Duodenal mucosa (tissue), 2 donors: ENCODE results near the gene AHR.
"Not testable (repeated sequence)": the region's sequence is repeated elsewhere in the genome, so short reads cannot be mapped to it uniquely, and the experiment has no call there.

Source experiments
- H3K27ac ChIP-seq: one replicate; pipeline ENCODE4 v1.7.0; 2013; ENCODE audit warnings: low read depth, low read length
- H3K27me3 ChIP-seq, 2 donors: one replicate each; pipeline ENCODE4 v1.7.0; 2013; ENCODE audit warnings: low read length in 2 of 2, control low read depth in 1 of 2; ENCODE audit not compliant: insufficient read depth in 2 of 2, control insufficient read depth in 1 of 2
- H3K36me3 ChIP-seq, 2 donors: one replicate each; pipeline ENCODE4 v1.7.0; 2013; ENCODE audit warnings: low read length in 2 of 2, control low read depth in 1 of 2; ENCODE audit not compliant: insufficient read depth in 2 of 2, control insufficient read depth in 1 of 2
- H3K4me1 ChIP-seq, 2 donors: one replicate each; pipeline ENCODE4 v1.7.0; 2013; ENCODE audit warnings: low read length in 2 of 2, control low read depth in 1 of 2; ENCODE audit not compliant: insufficient read depth in 2 of 2, control insufficient read depth in 1 of 2
- H3K4me3 ChIP-seq, 2 donors: one replicate each; pipeline ENCODE4 v1.7.0; 2013; ENCODE audit warnings: low read length in 2 of 2, low read depth in 1 of 2
- H3K9ac ChIP-seq, 2 donors: one replicate each; pipeline ENCODE4 v1.7.0; 2013; ENCODE audit warnings: low read length in 2 of 2, low read depth in 1 of 2
- H3K9me3 ChIP-seq, 2 donors: one replicate each; pipeline ENCODE4 v1.7.0; 2013; ENCODE audit warnings: low read length in 2 of 2, control low read depth in 1 of 2; ENCODE audit not compliant: control insufficient read depth in 1 of 2

AHR gene

DNA sequence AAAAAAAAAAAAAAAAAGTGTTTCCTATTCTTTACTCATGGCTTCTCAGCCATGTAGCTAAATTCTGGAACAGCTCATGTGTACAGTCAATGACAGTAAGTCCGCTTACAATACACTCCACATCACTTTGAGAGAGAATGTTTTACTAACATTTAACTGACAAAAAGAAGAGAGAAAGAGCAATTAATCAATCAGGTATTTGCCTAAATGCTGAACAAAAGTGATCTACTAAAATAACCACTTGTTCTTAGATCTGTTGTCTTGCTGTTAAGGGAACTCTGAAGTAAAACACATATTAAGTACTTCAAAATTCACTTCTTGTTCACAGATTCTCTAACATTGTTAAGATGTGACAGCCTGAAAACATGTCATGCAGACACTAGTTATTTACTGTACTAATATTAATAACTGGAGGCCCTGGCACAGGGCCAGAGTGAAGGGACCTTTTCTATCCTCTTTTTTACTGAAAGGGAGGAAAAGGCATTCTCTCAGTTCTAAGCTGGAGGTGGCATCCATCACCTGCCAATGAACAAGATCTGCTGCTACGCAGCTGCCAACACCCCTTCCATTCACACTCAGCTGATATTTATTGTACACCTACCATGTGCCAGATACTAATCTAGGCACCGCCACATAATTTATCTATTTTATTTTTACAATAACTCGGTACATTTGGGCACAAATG lies 72.6 kb downstream of the AHR start:
- H3K9me3 ChIP-seq: no peaks in the 10 kb centered on the region
- no peaks in the 10 kb centered on the region for H3K27me3 ChIP-seq
- no peaks in the 10 kb centered on the region for H3K36me3 ChIP-seq
- peaks cover 22 to 39% of the 10 kb centered on the region in 2 donors for H3K4me1 ChIP-seq
- H3K27ac ChIP-seq: no peak overlapping the region
- H3K4me3 ChIP-seq: no peak overlapping the region
- H3K9ac ChIP-seq: no peak overlapping the region

DNA sequence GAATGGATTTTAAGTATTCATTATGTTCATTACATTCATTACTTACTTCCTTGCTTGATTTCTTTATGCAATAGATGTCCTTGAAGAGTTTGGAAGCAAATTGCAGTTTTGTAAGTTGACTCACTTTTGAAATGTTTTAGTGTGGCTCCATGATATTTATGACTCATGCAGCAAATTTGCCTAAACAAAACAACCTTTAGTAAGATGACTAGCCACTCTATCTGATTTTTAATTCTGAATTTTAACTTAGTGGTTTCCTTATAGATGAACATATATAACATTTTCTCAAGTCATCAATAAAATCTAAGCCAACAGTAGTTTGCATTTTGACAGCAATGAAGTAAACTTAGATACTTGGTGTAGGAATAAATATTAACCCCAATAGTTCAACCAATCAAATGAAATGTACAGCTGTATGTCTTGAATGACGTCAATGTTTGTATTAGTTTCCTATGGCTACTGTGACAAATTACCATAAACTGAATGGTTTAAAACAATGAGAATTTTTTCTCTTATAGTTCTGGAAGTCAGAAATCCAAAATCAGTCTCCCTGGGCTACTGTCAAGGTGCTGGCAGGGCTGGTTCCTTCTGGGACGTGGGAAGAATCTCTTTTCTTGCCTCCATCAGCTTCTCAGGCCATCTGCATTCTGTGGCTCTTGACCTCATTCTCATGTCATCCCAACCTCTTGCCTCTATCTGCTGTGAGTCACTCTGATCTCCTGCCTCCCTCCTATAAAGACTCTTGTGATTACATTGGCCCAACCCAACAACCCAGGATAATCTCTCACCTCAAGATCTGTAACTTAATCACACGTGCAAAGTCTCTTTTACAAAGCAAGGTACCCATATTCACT lies 73.4 kb downstream of the AHR start:
- Histone ChIP-seq H3K27me3 (no peaks in the 10 kb centered on the region), H3K9me3 (no peaks in the 10 kb centered on the region), H3K4me1 (peaks cover 22 to 43% of the 10 kb centered on the region in 2 donors), H3K27ac (no peak overlapping the region), H3K36me3 (no peaks in the 10 kb centered on the region), H3K9ac (no peak overlapping the region), H3K4me3 (no peak overlapping the region)

DNA sequence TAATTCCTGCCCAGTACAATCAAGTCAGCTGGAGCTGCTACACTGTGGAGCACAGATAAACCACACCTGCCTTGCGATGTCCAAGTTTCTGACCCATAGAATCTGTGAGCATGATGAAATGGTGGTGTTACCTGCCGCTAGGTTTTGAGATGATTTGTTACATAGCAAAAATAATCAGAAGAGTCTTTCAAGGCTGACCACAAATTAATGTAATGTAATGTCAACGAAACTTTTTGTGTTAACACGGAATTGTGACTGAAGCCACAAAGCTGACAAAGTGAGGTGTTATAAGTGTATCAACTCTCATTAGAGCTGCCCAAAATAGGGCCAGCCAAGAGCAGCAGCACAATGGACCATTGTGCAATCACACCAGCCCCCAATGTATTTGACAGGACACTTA lies 75.7 kb downstream of the AHR start:
- H3K27ac ChIP-seq: no peak overlapping the region
- H3K9ac ChIP-seq: no peak overlapping the region
- no peak overlapping the region for H3K4me3 ChIP-seq
- H3K4me1 ChIP-seq: peaks cover 27 to 48% of the 10 kb centered on the region in 2 donors
- no peaks in the 10 kb centered on the region for H3K27me3 ChIP-seq
- no peaks in the 10 kb centered on the region for H3K36me3 ChIP-seq
- H3K9me3 ChIP-seq: no peaks in the 10 kb centered on the region

DNA sequence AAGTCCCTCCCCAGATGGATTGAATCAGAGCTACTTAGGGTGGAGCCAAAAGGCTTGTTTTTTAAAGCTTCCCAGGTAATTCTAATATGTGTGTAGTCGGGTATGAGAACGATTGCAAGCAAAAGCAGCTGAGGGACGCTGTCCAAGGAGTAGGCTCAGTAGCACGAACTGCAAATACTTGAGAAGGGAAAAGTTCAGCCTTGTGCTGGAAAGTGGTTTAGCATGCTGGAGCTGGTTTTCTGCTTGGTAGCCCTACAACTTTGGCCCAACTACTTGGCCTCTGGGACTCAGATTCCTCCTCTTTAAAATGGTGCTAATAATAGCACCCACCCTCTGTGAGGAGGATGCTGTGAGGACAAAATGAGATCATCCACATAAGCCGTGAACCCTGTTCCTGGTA lies 76.2 kb downstream of the AHR start:
- Histone ChIP-seq H3K9ac (no peak overlapping the region), H3K9me3 (no peaks in the 10 kb centered on the region), H3K36me3 (no peaks in the 10 kb centered on the region), H3K4me3 (no peak overlapping the region), H3K27me3 (no peaks in the 10 kb centered on the region), H3K4me1 (peaks cover 27 to 50% of the 10 kb centered on the region in 2 donors), H3K27ac (no peak overlapping the region)

DNA sequence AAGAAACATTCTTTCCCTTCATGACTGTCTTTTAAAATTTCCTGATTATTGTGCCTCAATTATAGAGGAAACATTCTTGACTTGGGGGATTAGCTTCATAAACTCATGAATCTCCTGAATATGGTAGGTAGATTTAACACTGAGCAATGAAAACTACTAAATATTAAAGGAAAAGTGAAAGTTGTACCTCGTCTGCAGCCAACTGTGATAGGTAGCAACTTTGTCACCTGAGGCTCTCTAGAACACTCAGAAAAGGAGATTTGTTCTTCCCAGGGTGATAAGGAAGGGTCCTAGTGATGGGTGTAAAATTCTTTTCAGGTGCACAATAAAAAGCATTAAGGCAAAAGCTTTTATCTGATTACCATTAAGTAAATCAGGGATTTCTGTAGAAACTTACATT lies 78.1 kb downstream of the AHR start:
- H3K27ac ChIP-seq: no peak overlapping the region
- no peak overlapping the region for H3K4me3 ChIP-seq
- no peaks in the 10 kb centered on the region for H3K9me3 ChIP-seq
- no peaks in the 10 kb centered on the region for H3K27me3 ChIP-seq
- no peak overlapping the region for H3K9ac ChIP-seq
- H3K4me1 ChIP-seq: peaks cover 18 to 43% of the 10 kb centered on the region in 2 donors
- H3K36me3 ChIP-seq: no peaks in the 10 kb centered on the region

DNA sequence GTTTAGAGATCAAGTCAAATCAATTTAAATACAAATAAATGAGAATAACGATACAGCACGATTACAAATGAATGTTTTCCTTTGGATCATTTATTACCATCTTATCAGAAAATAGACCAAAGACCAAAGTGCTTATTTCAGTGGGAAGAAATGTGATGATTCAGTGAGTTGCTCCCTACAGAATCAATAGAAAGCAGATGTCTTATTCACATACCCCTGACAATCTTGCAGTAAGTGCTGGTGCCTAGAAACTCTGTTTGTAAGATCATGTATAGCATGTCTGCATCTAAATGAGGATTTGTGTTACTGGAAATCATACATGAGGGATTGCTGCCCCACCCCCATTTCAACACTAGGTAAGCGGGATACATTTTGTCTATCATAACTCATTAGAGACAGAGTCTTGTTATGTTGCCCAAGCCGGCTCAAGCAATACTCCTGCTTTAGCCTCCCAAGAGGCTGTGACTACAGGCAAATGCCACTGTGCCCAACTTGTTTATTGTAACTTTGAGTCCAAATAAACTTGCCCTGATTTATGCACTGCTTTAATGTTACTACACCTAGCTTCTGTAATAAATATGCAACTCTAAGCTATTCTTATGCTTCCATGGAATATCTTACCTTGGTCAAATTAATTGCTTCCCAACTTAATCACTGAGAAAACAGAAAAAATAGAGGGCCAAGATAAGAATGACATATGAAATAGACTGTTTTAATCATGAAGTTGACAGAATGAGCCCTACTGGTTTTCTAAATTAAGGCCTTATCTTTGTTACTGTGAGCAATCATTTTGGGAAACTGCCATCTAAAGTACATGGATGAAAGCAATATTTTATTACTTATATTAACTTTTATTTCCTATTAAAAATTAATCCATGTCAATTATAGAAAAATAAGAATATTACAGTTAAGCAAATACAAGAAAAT lies 82.5 kb downstream of the AHR start:
- no peak overlapping the region for H3K27ac ChIP-seq
- H3K36me3 ChIP-seq: no peaks in the 10 kb centered on the region
- H3K27me3 ChIP-seq: no peaks in the 10 kb centered on the region
- peaks cover 21 to 33% of the 10 kb centered on the region in 2 donors for H3K4me1 ChIP-seq
- H3K9ac ChIP-seq: no peak overlapping the region
- H3K4me3 ChIP-seq: peak overlapping the region in 1 of 2 donors; percentile 36
- no peaks in the 10 kb centered on the region for H3K9me3 ChIP-seq

DNA sequence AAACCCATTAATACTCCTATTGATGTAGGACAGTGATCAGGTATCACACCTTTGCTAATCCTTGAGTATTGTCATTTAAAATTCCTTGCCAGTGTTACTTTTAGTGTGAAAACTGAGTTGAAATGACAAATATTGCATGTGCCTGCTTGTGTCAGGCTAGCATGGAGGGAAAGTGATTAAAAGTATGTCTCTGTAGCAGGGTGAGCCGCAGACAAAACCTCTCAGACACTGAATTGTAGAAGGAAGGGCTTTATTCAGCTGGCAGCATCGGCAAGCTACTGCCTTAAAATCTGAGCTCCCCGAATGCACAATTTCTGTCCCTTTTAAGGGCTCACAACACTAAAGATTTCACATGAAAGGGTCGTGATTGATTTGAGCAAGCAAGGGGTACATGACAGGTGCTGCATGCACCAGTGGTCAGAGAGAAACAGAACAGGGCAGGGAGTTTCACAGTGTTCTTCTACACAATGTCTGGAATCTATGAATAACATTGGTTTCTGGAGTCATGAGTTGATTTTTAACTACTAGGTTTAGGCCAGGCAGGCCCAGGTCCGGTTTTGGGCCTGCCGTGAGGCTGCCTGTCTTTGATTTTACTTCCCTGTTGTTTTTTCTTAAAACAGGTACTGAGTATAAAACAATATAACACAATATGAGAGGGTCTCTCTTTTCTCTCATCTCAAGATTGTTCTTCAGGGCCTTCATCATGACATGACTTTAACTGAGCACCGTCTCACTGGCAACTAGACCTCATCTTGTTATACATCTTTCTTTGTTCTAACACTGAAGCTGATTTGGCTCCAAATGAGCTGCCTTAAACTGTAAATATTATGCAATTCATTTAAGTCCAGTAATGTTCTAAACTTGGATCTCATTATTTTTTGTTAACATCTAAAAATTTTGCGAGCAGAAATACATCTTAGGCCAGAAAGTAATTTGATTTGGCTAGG lies 84.2 kb downstream of the AHR start:
- not testable (repeated sequence) for H3K27ac ChIP-seq, H3K36me3 ChIP-seq, H3K9me3 ChIP-seq, H3K9ac ChIP-seq, H3K27me3 ChIP-seq, H3K4me3 ChIP-seq
- H3K4me1 ChIP-seq: peaks cover 21 to 29% of the 10 kb centered on the region in 2 donors

DNA sequence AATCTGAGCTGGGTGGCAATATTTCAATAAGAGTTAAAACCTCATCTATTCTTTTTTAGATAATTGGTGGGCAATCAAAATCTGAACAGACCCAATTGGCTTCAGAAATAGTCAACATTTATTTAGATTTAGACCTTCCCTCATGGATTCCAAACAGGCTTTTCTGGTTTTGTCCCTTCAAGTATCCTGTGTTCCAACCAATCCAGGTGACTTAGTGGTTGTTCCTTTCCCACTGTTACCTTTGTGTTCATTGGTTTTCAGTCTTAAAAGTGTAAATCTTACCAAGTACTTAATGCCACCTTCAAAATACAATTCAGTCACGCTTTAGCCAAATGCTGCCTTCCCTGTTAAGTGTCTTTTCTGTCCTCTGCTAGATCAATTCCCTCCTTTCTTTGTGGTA lies 85.9 kb downstream of the AHR start:
- Histone ChIP-seq H3K9ac (no peak overlapping the region), H3K9me3 (no peaks in the 10 kb centered on the region), H3K4me1 (peaks cover 10 to 18% of the 10 kb centered on the region in 2 donors), H3K36me3 (no peaks in the 10 kb centered on the region), H3K27me3 (no peaks in the 10 kb centered on the region), H3K27ac (no peak overlapping the region), H3K4me3 (no peak overlapping the region)

DNA sequence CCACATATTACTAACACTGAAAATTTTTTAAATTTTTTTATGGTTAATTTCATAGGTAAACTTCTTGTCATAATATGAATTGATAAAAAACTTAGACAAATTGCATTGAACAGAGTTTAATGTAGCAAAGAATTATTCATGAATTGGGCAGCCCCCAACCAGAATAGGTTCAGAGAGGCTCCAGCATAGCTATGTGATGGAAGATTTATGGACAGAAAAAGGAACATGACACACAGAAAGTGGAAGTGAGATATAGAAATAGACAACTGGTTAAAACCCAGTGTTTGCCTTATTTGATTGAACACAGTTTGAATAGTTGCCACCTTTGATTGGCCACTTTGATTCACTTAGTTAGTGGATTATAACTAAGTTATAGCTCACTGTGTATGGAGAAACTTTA lies 87.2 kb downstream of the AHR start:
- peaks cover 7 to 9% of the 10 kb centered on the region in 2 donors for H3K4me1 ChIP-seq
- no peak overlapping the region for H3K9ac ChIP-seq
- H3K9me3 ChIP-seq: no peaks in the 10 kb centered on the region
- H3K27ac ChIP-seq: no peak overlapping the region
- no peaks in the 10 kb centered on the region for H3K27me3 ChIP-seq
- H3K36me3 ChIP-seq: no peaks in the 10 kb centered on the region
- no peak overlapping the region for H3K4me3 ChIP-seq
